ENCODE measurements around the gene FAM20B. TPM values are rescaled to one million over a fixed set of nuclear protein-coding genes. Genes with fewer than 3 reads are reported as not detected.

The FAM20B gene
- total and polyA plus RNA-seq, 2 of the 8 experiments (the other 6 are each of a cell fraction or from before 2014, with no cell fraction given), result 8.3 to 36.6 TPM

DNA sequence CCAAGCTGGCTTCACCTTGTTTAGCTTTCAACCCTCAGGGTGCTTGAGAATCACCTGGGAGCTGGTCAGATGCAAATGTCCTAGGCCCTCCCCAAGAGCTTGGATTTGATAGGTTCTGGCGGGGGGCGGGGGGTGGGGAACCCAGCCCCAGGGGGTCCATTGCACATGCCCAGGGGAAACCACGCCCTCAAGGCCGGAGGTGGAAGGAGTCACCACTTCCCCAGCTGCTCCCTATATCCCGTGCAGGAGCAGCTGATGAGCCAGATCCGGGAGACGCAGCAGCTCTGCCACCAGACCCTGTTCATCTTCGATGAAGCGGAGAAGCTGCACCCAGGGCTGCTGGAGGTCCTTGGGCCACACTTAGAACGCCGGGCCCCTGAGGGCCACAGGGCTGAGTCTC, 62.0 kb downstream of the FAM20B start (continued):
- no peak for TF ChIP-seq CEBPB (IDR thresholded peaks at IDR 0.05; ENCODE audit: low read depth, low read length)
- TF ChIP-seq KDM4A (IDR thresholded peaks at IDR 0.05; ENCODE audit: low read depth, low read length, severe bottlenecking), result no peak
- TF ChIP-seq, protein P1, sequence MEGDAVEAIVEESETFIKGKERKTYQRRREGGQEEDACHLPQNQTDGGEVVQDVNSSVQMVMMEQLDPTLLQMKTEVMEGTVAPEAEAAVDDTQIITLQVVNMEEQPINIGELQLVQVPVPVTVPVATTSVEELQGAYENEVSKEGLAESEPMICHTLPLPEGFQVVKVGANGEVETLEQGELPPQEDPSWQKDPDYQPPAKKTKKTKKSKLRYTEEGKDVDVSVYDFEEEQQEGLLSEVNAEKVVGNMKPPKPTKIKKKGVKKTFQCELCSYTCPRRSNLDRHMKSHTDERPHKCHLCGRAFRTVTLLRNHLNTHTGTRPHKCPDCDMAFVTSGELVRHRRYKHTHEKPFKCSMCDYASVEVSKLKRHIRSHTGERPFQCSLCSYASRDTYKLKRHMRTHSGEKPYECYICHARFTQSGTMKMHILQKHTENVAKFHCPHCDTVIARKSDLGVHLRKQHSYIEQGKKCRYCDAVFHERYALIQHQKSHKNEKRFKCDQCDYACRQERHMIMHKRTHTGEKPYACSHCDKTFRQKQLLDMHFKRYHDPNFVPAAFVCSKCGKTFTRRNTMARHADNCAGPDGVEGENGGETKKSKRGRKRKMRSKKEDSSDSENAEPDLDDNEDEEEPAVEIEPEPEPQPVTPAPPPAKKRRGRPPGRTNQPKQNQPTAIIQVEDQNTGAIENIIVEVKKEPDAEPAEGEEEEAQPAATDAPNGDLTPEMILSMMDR (IDR thresholded peaks at IDR 0.05; ENCODE audit: control extremely low read depth in 1 of 3, insufficient read depth in 1 of 3, low read depth in 1 of 3, low read length in 3 of 3), result no peak
- peak; percentile 43 for TF ChIP-seq TBP (IDR thresholded peaks at IDR 0.05; ENCODE audit: low read depth, low read length)
- no peak for TF ChIP-seq GTF2F1 (IDR thresholded peaks at IDR 0.05; ENCODE audit: borderline replicate concordance, low read depth, low read length)
- TF ChIP-seq PHF8 (conservative IDR thresholded peaks at IDR 0.05; ENCODE audit: low read depth, low read length), result peak; percentile 39; the same call in 1 of the 2 replicates
- no peak for TF ChIP-seq MAFK (IDR thresholded peaks at IDR 0.05; ENCODE audit: low read depth, low read length)
- no peak for TF ChIP-seq CTBP2 (IDR thresholded peaks at IDR 0.05; ENCODE audit: borderline replicate concordance, insufficient read depth, insufficient read length, low read length)
- no peak for TF ChIP-seq RAD21 (IDR thresholded peaks at IDR 0.05 in 1 of 2, conservative IDR thresholded peaks at IDR 0.05 in 1 of 2; ENCODE audit: low read depth in 2 of 2, low read length in 2 of 2)
- TF ChIP-seq POLR2A (IDR thresholded peaks at IDR 0.05; ENCODE audit: control extremely low read depth in 1 of 2, low read depth in 2 of 2, low read length in 2 of 2), result peak in 1 of 2 experiments; percentile 77; a peak in 2 of 3 replicates
- TF ChIP-seq NANOG (IDR thresholded peaks at IDR 0.05; ENCODE audit: insufficient read depth, low read depth, low read length, poor library complexity, severe bottlenecking), result no peak
- TF ChIP-seq JUND (IDR thresholded peaks at IDR 0.05; ENCODE audit: low read length), result no peak
- TF ChIP-seq RFX5 (IDR thresholded peaks at IDR 0.05; ENCODE audit: borderline replicate concordance, low read depth, low read length), result no peak
- TF ChIP-seq SP2 (IDR thresholded peaks at IDR 0.05; ENCODE audit: low read length), result no peak
- TF ChIP-seq KDM1A (IDR thresholded peaks at IDR 0.05; ENCODE audit: borderline replicate concordance, low read length), result no peak
- TF ChIP-seq CHD2 (IDR thresholded peaks at IDR 0.05; ENCODE audit: low read length), result no peak
